CD14-positive monocyte (primary cell): ENCODE results near the gene MICU2. TPM values are rescaled to one million over a fixed set of nuclear protein-coding genes. Genes with fewer than 3 reads are reported as not detected.

Experiments used
- DNase-seq, 3 donors: peaks; one replicate each; pipeline ENCODE4 v3.0.0-alpha.2; 2011 to 2022
- H2AFZ ChIP-seq: 2 replicates; pipeline ENCODE4 v1.6.0; 2012; ENCODE audit warnings: mild to moderate bottlenecking, low read depth, low read length, inconsistent platforms; ENCODE audit not compliant: insufficient read depth, poor library complexity, severe bottlenecking
- H3K27ac ChIP-seq, 2 donors: 1 replicate in 1 of 2; 2 replicates in 1 of 2; pipeline ENCODE4 v1.5.1; 2012 to 2013; ENCODE audit warnings: low read length in 2 of 2, control low read depth in 1 of 2, inconsistent platforms in 1 of 2, low read depth in 1 of 2, mild to moderate bottlenecking in 1 of 2
- H3K27me3 ChIP-seq, 2 donors: one replicate each; pipeline versions ENCODE4 v1.6.0 to v1.6.1; 2011 to 2013; ENCODE audit warnings: low read length in 2 of 2; ENCODE audit not compliant: control insufficient read depth in 2 of 2, insufficient read depth in 2 of 2
- H3K36me3 ChIP-seq, 2 donors: replicated peaks in 1 of 2; 1 replicate in 1 of 2; 2 replicates in 1 of 2; pipeline versions ENCODE4 v1.5.1 to v1.6.1; 2012 to 2013; ENCODE audit warnings: low read length in 2 of 2, control low read depth in 1 of 2, inconsistent platforms in 1 of 2, mild to moderate bottlenecking in 1 of 2; ENCODE audit not compliant: insufficient read depth in 2 of 2, control insufficient read depth in 1 of 2
- H3K4me1 ChIP-seq, 2 donors: 1 replicate in 1 of 2; 2 replicates in 1 of 2; pipeline versions ENCODE4 v1.5.1 to v1.6.1; 2012 to 2013; ENCODE audit warnings: low read length in 2 of 2, control low read depth in 1 of 2, inconsistent platforms in 1 of 2, mild to moderate bottlenecking in 1 of 2, moderate library complexity in 1 of 2; ENCODE audit not compliant: insufficient read depth in 2 of 2, control insufficient read depth in 1 of 2
- H3K4me2 ChIP-seq: replicated peaks from 2 replicates; pipeline ENCODE3; 2012; ENCODE audit warnings: low read length, moderate library complexity, mild to moderate bottlenecking; ENCODE audit not compliant: poor library complexity, severe bottlenecking; ENCODE audit errors: extremely low read depth
- H3K4me3 ChIP-seq, 3 experiments: fragments of 200-600 bp in 1 of 3; sonication (generic) in 1 of 3; replicated peaks in 1 of 3; 1 replicate in 2 of 3; 2 replicates in 1 of 3; pipeline ENCODE4 v1.5.1; 2011 to 2013; ENCODE audit warnings: low read length in 3 of 3, mild to moderate bottlenecking in 3 of 3, control low read depth in 2 of 3, low read depth in 2 of 3, inconsistent platforms in 1 of 3, moderate library complexity in 1 of 3
- H3K79me2 ChIP-seq: 2 replicates; pipeline ENCODE4 v1.6.0; 2012; ENCODE audit warnings: mild to moderate bottlenecking, control low read depth, inconsistent platforms, low read length, moderate library complexity; ENCODE audit not compliant: insufficient read depth
- H3K9ac ChIP-seq: 2 replicates; pipeline ENCODE4 v1.6.0; 2017; ENCODE audit warnings: low read length, mild to moderate bottlenecking; ENCODE audit not compliant: insufficient read depth, poor library complexity, severe bottlenecking
- H3K9me3 ChIP-seq, 2 donors: replicated peaks in 1 of 2; 1 replicate in 1 of 2; 2 replicates in 1 of 2; pipeline versions ENCODE4 v1.5.1 to v1.6.1; 2012 to 2013; ENCODE audit warnings: low read length in 2 of 2, control low read depth in 1 of 2; ENCODE audit not compliant: control insufficient read depth in 1 of 2, insufficient read depth in 1 of 2
- H4K20me1 ChIP-seq: 2 replicates; pipeline ENCODE4 v1.6.0; 2012; ENCODE audit warnings: mild to moderate bottlenecking, low read length, control low read depth, moderate library complexity; ENCODE audit not compliant: insufficient read depth
- H3K27ac Mint-ChIP-seq, 7 donors: one replicate each; pipeline ENCODE4 v1.8.0; 2020; ENCODE audit warnings: mild to moderate bottlenecking in 7 of 7, mixed read lengths in 7 of 7, moderate library complexity in 6 of 7, inconsistent platforms in 2 of 7
- H3K27me3 Mint-ChIP-seq, 3 donors: one replicate each; pipeline ENCODE4 v1.8.0; 2021 to 2022; ENCODE audit warnings: low read depth in 3 of 3, mild to moderate bottlenecking in 3 of 3, mixed read lengths in 3 of 3, moderate library complexity in 3 of 3, inconsistent platforms in 1 of 3
- H3K36me3 Mint-ChIP-seq, 2 donors: one replicate each; pipeline ENCODE4 v1.8.0; 2020; ENCODE audit warnings: mixed read lengths in 2 of 2, inconsistent platforms in 1 of 2, mild to moderate bottlenecking in 1 of 2
- H3K4me1 Mint-ChIP-seq: one replicate; pipeline ENCODE4 v1.8.0; 2020; ENCODE audit warnings: mild to moderate bottlenecking, mixed read lengths
- H3K4me3 Mint-ChIP-seq, 2 donors: one replicate each; pipeline ENCODE4 v1.8.0; 2020; ENCODE audit warnings: mild to moderate bottlenecking in 2 of 2, mixed read lengths in 2 of 2, moderate library complexity in 1 of 2
- H3K9me3 Mint-ChIP-seq, 7 donors: one replicate each; pipeline ENCODE4 v1.8.0; 2020 to 2022; ENCODE audit warnings: mixed read lengths in 7 of 7, mild to moderate bottlenecking in 6 of 7, moderate library complexity in 6 of 7, inconsistent platforms in 2 of 7
- WGBS: methylation state at CpG from one replicate; pipeline ENCODE4 v1.1.5; 2013; ENCODE audit warnings: missing lambda C conversion rate; ENCODE audit not compliant: insufficient coverage; 5-methylcytosine and 5-hydroxymethylcytosine counted together
- intact Hi-C, 2 donors: fragments of 100-400 bp; cut with micrococcal nuclease; formaldehyde crosslinking; loops; one replicate each; pipeline versions ENCODE4 v1.15.0 to v1.15.1; 2023
- polyA plus RNA-seq, 3 donors: library from polyadenylated mRNA; depleted of rRNA in 1 of 3; unstranded in 2 of 3; stranded (reverse) in 1 of 3; fragments of 300-500 nt in 2 of 3; fragments of >200 nt in 1 of 3; fragmentation: Illumina TruSeq in 2 of 3; gene quantifications; 1 replicate in 2 of 3; 2 replicates in 1 of 3; pipeline ENCODE4 v1.2.3, GENCODE V29; 2012 to 2021
- TF ChIP-seq, protein P1 (sequence below): fragments of 200-600 bp; IDR thresholded peaks from one replicate; pipeline ENCODE4 v1.8.0; 2022; ENCODE audit warnings: antibody characterized with exemption, mild to moderate bottlenecking

MICU2 gene
- polyA plus RNA-seq, 3 donors = 21.5 to 32.1 (median 26.8) TPM

DNA sequence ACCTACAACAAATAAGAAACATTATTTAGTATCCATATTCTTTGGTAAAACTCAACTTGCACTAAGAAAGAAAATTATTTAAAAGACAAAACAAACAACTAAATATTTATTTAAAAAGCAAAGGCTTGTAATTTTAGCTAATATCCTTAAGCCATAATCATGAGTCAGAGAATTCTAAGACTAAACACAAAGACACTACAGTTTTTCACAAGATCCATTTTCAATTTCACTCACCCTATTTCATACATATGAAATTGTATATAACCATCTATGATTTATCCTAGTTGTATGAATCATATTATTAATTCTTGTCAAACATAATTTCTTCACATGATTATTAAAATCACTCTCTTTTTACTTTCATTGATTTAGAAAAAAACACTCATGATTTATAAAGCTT lies 64.3 kb downstream of the MICU2 start:
- TF ChIP-seq, protein P1, sequence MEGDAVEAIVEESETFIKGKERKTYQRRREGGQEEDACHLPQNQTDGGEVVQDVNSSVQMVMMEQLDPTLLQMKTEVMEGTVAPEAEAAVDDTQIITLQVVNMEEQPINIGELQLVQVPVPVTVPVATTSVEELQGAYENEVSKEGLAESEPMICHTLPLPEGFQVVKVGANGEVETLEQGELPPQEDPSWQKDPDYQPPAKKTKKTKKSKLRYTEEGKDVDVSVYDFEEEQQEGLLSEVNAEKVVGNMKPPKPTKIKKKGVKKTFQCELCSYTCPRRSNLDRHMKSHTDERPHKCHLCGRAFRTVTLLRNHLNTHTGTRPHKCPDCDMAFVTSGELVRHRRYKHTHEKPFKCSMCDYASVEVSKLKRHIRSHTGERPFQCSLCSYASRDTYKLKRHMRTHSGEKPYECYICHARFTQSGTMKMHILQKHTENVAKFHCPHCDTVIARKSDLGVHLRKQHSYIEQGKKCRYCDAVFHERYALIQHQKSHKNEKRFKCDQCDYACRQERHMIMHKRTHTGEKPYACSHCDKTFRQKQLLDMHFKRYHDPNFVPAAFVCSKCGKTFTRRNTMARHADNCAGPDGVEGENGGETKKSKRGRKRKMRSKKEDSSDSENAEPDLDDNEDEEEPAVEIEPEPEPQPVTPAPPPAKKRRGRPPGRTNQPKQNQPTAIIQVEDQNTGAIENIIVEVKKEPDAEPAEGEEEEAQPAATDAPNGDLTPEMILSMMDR = no peak
- no peak overlapping the region for H3K9ac ChIP-seq
- peaks cover 55% of the 10 kb centered on the region for H4K20me1 ChIP-seq
- H3K4me1 ChIP-seq = no peaks in the 10 kb centered on the region
- no peak overlapping the region for H3K27ac ChIP-seq
- H3K4me3 Mint-ChIP-seq = no peak overlapping the region
- H3K79me2 ChIP-seq = peaks cover 13% of the 10 kb centered on the region
- intact Hi-C loops = no loop called here
- no peak for DNase-seq
- no peak overlapping the region for H2AFZ ChIP-seq
- H3K4me2 ChIP-seq = no peak overlapping the region
- H3K27me3 ChIP-seq = no peaks in the 10 kb centered on the region
- peaks cover 17 to 35% of the 10 kb centered on the region in 2 donors for H3K36me3 ChIP-seq
- H3K27me3 Mint-ChIP-seq = peaks cover 0 to 3% (median 0%) of the 10 kb centered on the region in 3 donors
- H3K4me3 ChIP-seq = no peak overlapping the region
- H3K4me1 Mint-ChIP-seq = peaks cover 4% of the 10 kb centered on the region
- H3K36me3 Mint-ChIP-seq = peaks cover 32 to 34% of the 10 kb centered on the region in 2 donors
- no peaks in the 10 kb centered on the region for H3K9me3 Mint-ChIP-seq
- no peak overlapping the region for H3K27ac Mint-ChIP-seq
- no peaks in the 10 kb centered on the region for H3K9me3 ChIP-seq

DNA sequence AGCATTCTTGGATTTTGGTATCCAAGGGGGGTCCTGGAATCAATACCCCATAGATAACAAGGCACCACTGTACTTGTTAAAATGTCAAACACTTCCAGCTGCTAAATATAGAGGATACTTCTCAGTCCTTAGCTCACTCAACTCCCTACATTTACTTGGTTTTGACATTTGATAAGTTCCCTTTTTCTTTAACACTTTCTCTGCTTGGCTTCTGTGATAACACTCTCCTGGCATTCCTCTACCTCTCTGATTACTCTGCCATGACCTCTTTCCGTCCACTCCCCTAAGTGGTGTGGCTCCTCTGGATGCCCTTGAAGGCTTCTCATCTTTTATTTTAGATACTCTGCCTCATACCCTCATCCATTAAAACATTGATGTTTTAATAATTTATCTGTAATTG lies 65.2 kb downstream of the MICU2 start:
- H3K36me3 Mint-ChIP-seq = peaks cover 30 to 35% of the 10 kb centered on the region in 2 donors
- H2AFZ ChIP-seq = no peak overlapping the region
- peaks cover 47% of the 10 kb centered on the region for H4K20me1 ChIP-seq
- no peaks in the 10 kb centered on the region for H3K9me3 ChIP-seq
- TF ChIP-seq, protein P1 = no peak
- no peak overlapping the region for H3K9ac ChIP-seq
- H3K4me1 Mint-ChIP-seq = peaks cover 4% of the 10 kb centered on the region
- WGBS = no CpG with 5 or more reads among the region's 1 CpG
- DNase-seq = no peak
- H3K27me3 ChIP-seq = no peaks in the 10 kb centered on the region
- no peaks in the 10 kb centered on the region for H3K4me1 ChIP-seq
- H3K27me3 Mint-ChIP-seq = peaks cover 0 to 3% (median 0%) of the 10 kb centered on the region in 3 donors
- H3K4me2 ChIP-seq = no peak overlapping the region
- no peak overlapping the region for H3K4me3 Mint-ChIP-seq
- no peak overlapping the region for H3K4me3 ChIP-seq
- no peaks in the 10 kb centered on the region for H3K9me3 Mint-ChIP-seq
- intact Hi-C loops = no loop called here
- H3K27ac ChIP-seq = no peak overlapping the region
- H3K36me3 ChIP-seq = peaks cover 19 to 33% of the 10 kb centered on the region in 2 donors
- H3K27ac Mint-ChIP-seq = no peak overlapping the region
- H3K79me2 ChIP-seq = peaks cover 13% of the 10 kb centered on the region
